ENCODE results near the gene MOGAT3. TPM values are rescaled to one million over a fixed set of nuclear protein-coding genes. Genes with fewer than 3 reads are reported as not detected.

The MOGAT3 gene
- total RNA-seq, 1 experiment from 2014 or later, result not detected

- Histone ChIP-seq H3K4me3 (no peak overlapping the region), H3K4me1 (peaks cover 3% of the 10 kb centered on the region; the same call in 1 of the 2 replicates), H3K27ac (no peak overlapping the region), H3K9me3 (replicated peaks) (no peaks in the 10 kb centered on the region), H3K27me3 (peaks cover 21% of the 10 kb centered on the region), H3K36me3 (no peaks in the 10 kb centered on the region)
- DNase-seq, result no peak
These were observed 33.8 kb downstream of the MOGAT3 start for GRCh38 chr7:101166909-101167644.

- DNase-seq, result no peak
- H3K36me3 ChIP-seq, result no peaks in the 10 kb centered on the region
- H3K4me1 ChIP-seq, result peaks cover 3% of the 10 kb centered on the region; the same call in 1 of the 2 replicates
- H3K9me3 ChIP-seq (replicated peaks), result no peaks in the 10 kb centered on the region
- H3K27ac ChIP-seq, result no peak overlapping the region
- H3K4me3 ChIP-seq, result no peak overlapping the region
- peaks cover 17% of the 10 kb centered on the region for H3K27me3 ChIP-seq
These were observed 34.3 kb downstream of the MOGAT3 start for GRCh38 chr7:101166648-101166908.

- H3K4me3 ChIP-seq, result peak overlapping the region; percentile 14
- peaks cover 3% of the 10 kb centered on the region; the same call in 1 of the 2 replicates for H3K4me1 ChIP-seq
- peaks cover 16% of the 10 kb centered on the region for H3K27me3 ChIP-seq
- no peaks in the 10 kb centered on the region for H3K9me3 ChIP-seq (replicated peaks)
- H3K27ac ChIP-seq, result no peak overlapping the region
- no peak for DNase-seq
- no peaks in the 10 kb centered on the region for H3K36me3 ChIP-seq
These were observed 34.7 kb downstream of the MOGAT3 start for GRCh38 chr7:101165958-101166647.

- Histone ChIP-seq H3K27ac (no peak within 1 kb of the TSS), H3K9me3 (replicated peaks) (no peaks in the 10 kb centered on the region), H3K4me1 (peaks cover 3% of the 10 kb centered on the region; the same call in 1 of the 2 replicates), H3K36me3 (no peaks in the 10 kb centered on the region), H3K27me3 (peaks cover 10% of the 10 kb centered on the region), H3K4me3 (peak within 1 kb of the TSS; percentile 14)
- peak; percentile 94 to 96 for DNase-seq
These were observed 35.5 kb downstream of the MOGAT3 start, which contains the start of gene VGF for GRCh38 chr7:101165075-101165957. Gene VGF (minus strand): TSS chr7:101165569. CDS start chr7:101164843, 726 bp downstream.

GRCh38 chr7:101164071-101164840, 36.6 kb downstream of the MOGAT3 start:
- Histone ChIP-seq H3K4me1 (peaks cover 3% of the 10 kb centered on the region; the same call in 1 of the 2 replicates), H3K36me3 (no peaks in the 10 kb centered on the region), H3K4me3 (no peak overlapping the region), H3K27ac (no peak overlapping the region), H3K27me3 (peaks cover 3% of the 10 kb centered on the region; the same call in 1 of the 2 replicates), H3K9me3 (replicated peaks) (no peaks in the 10 kb centered on the region)
- DNase-seq, result no peak

GRCh38 chr7:101163279-101164070, 37.4 kb downstream of the MOGAT3 start:
- Histone ChIP-seq H3K4me3 (peak overlapping the region; percentile 60), H3K27ac (no peak overlapping the region), H3K36me3 (no peaks in the 10 kb centered on the region), H3K9me3 (replicated peaks) (no peaks in the 10 kb centered on the region), H3K27me3 (no peaks in the 10 kb centered on the region), H3K4me1 (peaks cover 3% of the 10 kb centered on the region; the same call in 1 of the 2 replicates)
- peak; percentile 29 to 30 for DNase-seq

GRCh38 chr7:101162551-101163278, 38.1 kb downstream of the MOGAT3 start:
- peak overlapping the region; percentile 60 for H3K4me3 ChIP-seq
- H3K4me1 ChIP-seq, result peaks cover 3% of the 10 kb centered on the region; the same call in 1 of the 2 replicates
- H3K27me3 ChIP-seq, result no peaks in the 10 kb centered on the region
- DNase-seq, result peak; percentile 68 to 69
- H3K36me3 ChIP-seq, result no peaks in the 10 kb centered on the region
- H3K27ac ChIP-seq, result peak overlapping the region; percentile 33; the same call in 1 of the 2 replicates
- no peaks in the 10 kb centered on the region for H3K9me3 ChIP-seq (replicated peaks)

GRCh38 chr7:101161692-101162471, 39.0 kb downstream of the MOGAT3 start:
- no peaks in the 10 kb centered on the region for H3K27me3 ChIP-seq
- H3K9me3 ChIP-seq (replicated peaks), result no peaks in the 10 kb centered on the region
- H3K27ac ChIP-seq, result peak overlapping the region; percentile 33; the same call in 1 of the 2 replicates
- H3K4me3 ChIP-seq, result peak overlapping the region; percentile 60; the same call in 1 of the 2 replicates
- H3K36me3 ChIP-seq, result no peaks in the 10 kb centered on the region
- no peak for DNase-seq
- peaks cover 3% of the 10 kb centered on the region; the same call in 1 of the 2 replicates for H3K4me1 ChIP-seq

- peaks cover 3% of the 10 kb centered on the region; the same call in 1 of the 2 replicates for H3K4me1 ChIP-seq
- H3K4me3 ChIP-seq, result no peak overlapping the region
- H3K27me3 ChIP-seq, result no peaks in the 10 kb centered on the region
- H3K27ac ChIP-seq, result no peak overlapping the region
- no peak for DNase-seq
- H3K9me3 ChIP-seq (replicated peaks), result no peaks in the 10 kb centered on the region
- no peaks in the 10 kb centered on the region for H3K36me3 ChIP-seq
These were observed 39.9 kb downstream of the MOGAT3 start for GRCh38 chr7:101160910-101161309.

GRCh38 chr7:101159696-101160674, 40.9 kb downstream of the MOGAT3 start:
- H3K36me3 ChIP-seq, result no peaks in the 10 kb centered on the region
- H3K9me3 ChIP-seq (replicated peaks), result no peaks in the 10 kb centered on the region
- no peak for DNase-seq
- H3K27me3 ChIP-seq, result no peaks in the 10 kb centered on the region
- H3K4me3 ChIP-seq, result no peak overlapping the region
- H3K4me1 ChIP-seq, result peaks cover 6% of the 10 kb centered on the region; the same call in 1 of the 2 replicates
- no peak overlapping the region for H3K27ac ChIP-seq

GRCh38 chr7:101156866-101157589, 43.8 kb downstream of the MOGAT3 start:
- Histone ChIP-seq H3K27me3 (0 out of 2 replicates have a peak, but pooled peaks cover 3% of the 10 kb centered on the region), H3K4me3 (no peak overlapping the region), H3K36me3 (no peaks in the 10 kb centered on the region), H3K9me3 (replicated peaks) (no peaks in the 10 kb centered on the region), H3K27ac (no peak overlapping the region), H3K4me1 (peaks cover 3% of the 10 kb centered on the region; the same call in 1 of the 2 replicates)
- DNase-seq, result no peak

Measured in SJCRH30 (cell line).